ENCODE data around the gene FREY1.

DNA sequence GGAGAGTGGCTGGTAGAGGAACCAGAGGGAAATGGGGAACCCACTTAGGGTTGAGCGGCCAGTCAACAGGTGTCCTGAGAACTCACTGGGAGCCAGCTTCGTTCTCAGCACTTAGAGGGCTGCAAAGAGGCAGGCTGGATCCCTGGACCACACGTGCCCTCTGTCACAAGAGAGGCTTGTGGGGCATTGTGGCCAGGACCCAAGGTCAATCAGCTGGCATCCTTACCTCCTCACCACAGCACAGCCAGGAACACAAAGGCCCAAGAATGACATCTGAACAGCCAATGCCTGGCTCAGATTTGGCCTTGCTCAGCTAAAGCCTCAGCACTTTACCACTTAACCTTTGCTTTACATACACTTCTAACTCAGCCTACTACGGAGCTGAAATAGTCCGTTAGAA lies 14.2 kb downstream of the FREY1 start:
- TF ChIP-seq POLR2AphosphoS5 (IDR thresholded peaks at IDR 0.05; ENCODE audit: borderline replicate concordance, low read depth, low read length): no peak
- no peak for TF ChIP-seq EZH2 (IDR thresholded peaks at IDR 0.05)
- no peak for TF ChIP-seq FOXP2 (optimal IDR thresholded peaks at IDR 0.05; ENCODE audit: control extremely low read depth, extremely low read length, insufficient read depth)

Measured in SK-N-MC (cell line).